ENCODE data around the gene TGFBR3L.

TGFBR3L gene
- long read RNA-seq, donor 1, partial matches to known transcripts = 0 of 1 reads
- long read RNA-seq, donor 1, other reads (novel, unspliced or antisense) = 0 of 1 reads
- long read RNA-seq, donor 2, partial matches to known transcripts = 0 of 1 reads
- long read RNA-seq, donor 2, other reads (novel, unspliced or antisense) = 0 of 1 reads
- long read RNA-seq, donor 3, partial matches to known transcripts = 0 of 1 reads
- long read RNA-seq, donor 3, other reads (novel, unspliced or antisense) = 0 of 1 reads
- long read RNA-seq, donor 4 = 0 reads
- long read RNA-seq, donor 5, partial matches to known transcripts = 0 of 6 reads
- long read RNA-seq, donor 5, other reads (novel, unspliced or antisense) = 5 of 6 reads
- long read RNA-seq, donor 6, partial matches to known transcripts = 0 of 2 reads
- long read RNA-seq, donor 6, other reads (novel, unspliced or antisense) = 0 of 2 reads
- long read RNA-seq, donor 7 = 0 reads
- long read RNA-seq, donor 8 = 0 reads

DNA sequence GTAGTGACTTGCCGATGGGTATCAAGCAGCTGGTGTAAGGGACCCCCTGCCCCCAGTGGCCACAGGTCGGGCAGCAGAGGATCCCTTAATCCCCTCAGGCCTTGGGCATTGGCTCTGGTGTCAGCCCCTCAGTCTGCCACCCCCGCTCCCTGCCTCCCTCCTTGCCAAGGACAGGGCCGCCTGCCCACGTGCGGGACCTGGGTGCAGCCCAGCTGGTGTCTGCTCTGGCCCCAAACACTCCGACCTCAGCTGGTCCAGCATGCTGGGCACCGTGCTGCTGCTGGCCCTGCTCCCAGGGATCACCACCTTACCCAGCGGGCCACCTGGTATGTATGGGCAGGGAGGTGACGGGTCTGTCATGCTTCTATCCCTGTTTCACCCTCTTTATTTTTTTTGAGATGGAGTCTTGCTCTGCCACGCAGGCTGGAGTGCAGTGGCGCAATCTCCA is at the start of gene TGFBR3L:
TSS of gene TGFBR3L (plus strand) at position 233 of the 448 bp plus-strand sequence.
- no peak for DNase-seq

DNA sequence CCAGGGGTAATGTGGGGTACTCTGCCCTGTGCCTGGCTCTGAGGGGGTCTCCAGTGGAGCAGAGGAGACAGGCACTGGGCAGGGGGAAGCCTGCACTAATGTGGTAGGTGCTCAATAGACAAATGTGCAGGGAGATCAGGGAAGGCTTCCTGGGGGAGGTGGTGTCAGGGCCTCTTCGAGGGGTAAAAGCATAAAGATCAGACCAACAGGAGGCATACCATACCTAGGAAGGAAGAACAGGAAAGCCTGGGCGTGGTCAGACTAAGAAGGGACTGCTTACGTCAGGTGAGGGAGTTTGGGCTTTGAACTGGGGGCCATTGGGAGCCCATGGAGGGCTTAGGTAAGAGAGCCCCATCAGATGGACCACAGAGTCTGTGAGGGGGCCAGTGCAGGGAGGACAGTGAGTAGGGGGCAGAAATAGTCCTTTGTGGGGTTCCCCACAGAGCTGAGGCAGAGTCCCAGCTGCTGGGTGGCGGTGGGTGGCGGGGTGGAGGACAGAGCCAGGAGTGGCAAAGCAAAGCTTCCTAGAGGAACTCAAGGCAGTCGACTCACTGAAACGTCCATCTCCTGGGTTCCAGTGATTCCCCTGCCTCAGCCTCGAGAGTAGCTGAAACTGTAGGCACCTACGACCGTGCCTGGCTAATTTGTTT is 49.2 kb upstream of the TGFBR3L start:
- DNase-seq = no peak

DNA sequence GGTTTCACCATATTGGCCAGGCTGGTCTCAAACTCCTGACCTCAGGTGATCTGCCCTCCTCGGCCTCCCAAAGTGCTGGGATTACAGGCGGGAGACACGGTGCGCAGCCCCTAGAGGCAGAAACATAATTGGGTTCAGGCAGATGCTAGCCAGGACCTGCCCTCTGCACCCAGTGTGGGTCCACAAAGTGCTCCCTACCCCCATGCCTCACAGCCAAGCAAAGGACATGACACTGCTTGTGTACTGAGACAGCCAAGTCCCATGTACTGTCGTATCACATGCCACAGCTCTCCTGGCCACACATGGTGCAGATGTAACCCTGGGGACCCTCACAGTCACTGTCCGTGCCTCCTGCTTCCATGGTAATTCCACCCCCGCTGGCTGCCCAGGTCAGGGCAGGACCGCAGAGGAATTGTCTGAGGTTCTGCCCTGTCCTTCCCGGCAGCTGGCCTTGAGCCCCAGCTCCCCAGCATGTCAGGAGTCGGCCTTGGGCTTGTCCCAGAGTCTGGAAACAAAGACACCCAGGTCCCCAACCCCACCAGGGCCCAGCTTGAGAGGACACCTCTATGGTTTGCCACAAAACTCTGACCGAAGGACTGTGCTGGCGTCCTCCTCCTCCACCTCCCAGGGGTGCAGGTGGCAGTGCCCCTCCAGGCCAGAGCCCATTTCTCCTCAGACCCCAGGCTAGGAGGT is 48.1 kb upstream of the TGFBR3L start:
- DNase-seq = no peak

DNA sequence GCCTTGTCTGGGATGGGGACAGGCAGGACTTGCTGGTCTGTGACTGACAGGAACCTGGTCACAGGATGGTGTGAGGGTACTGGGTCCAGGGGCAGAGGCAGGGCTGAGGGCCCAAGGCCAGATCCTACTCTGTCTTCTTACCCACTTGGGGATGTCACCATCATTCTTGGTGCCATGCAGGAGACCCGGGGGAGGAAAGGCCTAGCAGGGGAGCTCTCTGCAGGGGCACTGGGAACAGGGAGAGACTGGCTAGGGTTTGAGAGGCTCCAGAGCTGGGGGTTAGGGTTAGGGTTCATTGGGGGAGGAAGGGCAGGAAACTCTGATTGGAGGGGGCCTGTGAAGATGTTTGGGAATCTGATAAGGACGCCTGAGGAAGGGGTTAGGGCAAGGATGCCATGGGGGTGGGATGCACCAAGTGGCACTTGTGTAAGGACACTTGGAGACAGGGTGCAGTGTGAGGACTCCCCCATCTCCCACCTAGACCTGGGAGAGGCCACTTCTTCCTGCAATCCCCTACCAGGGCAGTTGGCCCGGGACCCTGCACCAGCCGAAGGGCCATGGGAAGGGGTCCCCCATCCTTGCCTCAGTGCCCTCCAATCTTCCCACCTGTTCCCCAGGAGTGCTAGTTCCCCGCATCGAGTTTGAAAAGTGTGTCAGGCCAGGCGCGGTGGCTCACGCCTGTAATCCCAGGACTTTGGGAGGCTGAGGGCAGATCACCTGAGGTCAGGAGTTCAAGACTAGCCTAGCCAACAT is 47.4 kb upstream of the TGFBR3L start:
- DNase-seq = no peak

DNA sequence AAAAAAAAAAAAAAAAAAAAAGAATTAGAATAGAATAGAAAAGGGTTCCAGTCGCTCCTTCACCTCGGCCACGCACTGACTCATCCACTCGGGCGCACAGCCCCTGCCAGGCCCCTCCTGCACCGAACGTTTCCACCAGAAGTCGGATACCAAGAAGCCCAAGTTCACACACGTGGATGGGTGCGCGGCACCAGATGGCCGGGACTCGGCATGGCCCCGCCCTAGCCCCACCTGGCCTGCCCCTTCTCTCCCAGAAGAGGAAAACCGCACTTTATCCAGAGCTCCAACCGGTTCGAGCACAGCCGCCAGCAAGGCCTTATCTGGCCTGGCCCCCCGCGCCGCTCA is 46.3 kb upstream of the TGFBR3L start:
- no peak for DNase-seq

DNA sequence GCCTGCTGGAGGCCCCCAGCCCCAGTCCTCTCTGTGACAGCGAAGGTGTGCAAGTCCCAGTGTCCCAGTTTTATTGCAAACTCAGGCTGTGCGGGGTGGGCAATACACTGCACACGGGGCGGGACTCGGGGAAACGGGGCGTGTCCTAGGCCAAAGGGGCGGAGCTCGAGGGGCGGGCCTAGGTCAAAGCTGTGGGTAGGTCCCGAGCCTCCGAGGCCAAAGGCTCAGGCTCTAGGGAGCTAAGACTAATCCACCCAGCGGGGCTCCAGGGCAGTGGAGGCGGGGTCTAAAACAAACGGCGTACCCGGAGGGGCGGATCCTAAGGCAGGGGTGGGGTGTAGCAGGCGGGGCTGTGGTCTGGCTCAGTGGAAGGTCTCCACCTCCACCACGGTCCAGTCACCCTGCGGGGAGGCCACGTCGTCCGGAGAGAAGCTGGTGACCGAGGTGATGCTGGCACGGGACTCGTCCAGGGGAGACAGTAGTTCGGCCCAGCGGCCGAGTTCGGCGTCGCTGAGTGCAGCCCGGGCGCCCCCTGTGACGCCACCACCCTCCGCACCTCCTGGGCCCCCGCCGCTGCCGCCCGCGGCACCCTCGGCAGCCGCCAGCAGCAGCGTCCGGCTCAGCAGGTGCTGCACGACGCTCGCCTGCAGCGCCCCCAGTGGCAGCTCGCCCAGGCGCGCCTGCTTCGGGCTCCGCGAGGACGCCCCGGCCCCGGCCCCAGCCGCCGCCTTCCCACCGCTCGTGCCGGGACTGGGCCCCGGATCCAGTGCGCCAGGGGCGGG is 45.8 kb upstream of the TGFBR3L start:
- peak; percentile 90 for DNase-seq

DNA sequence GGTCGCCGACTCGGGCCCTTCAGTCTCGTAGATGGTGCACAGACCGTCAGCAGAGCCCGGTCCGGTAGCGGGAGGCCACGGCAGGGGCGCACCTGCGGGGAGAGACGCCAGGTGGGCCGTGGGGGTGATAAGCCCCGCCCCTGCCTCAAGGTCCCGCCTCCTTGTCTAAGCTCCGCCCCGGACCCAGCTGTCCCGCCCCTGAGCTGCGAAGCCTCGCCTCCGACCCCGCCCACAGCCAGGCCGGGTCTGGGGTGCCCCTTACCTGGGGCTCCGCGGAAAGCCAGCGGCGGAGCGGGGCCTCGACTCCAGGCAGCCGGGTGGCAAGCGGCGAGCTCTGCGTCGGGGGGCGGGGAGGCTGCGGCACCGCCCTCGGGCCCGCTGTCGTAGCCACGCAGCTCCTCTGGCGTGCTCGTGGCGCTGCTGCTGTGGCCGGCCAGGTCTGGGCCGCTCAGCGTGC is 45.1 kb upstream of the TGFBR3L start:
- DNase-seq = peak; percentile 84

DNA sequence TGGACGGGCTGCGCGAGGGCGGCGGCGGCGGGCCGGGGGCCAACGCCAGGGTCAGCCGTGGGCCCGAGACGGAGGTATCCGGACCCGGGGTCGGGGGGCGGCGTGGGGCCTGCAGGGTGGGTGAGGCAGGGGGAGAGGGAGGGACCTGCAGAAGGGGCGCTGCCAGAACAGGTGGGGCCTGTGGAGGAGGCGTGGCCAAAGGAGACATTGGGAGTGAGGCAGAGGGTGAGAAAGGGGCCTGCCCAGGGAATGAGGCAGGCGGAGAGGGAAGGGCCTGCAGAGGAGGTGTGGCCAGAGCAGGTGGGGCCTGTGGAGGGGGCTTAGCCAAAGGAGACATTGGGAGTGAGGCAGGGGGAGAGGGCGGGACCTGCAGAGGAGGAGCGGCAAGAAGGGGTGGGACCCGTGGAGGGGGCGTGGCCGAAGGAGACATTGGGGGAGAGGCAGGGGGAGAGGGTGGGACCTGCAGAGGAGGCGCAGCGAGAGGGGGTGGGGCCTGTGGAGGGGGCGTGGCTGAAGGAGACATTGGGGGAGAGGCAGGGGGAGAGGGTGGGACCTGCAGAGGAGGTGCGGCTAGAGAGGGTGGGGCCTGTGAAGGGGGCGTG is 44.6 kb upstream of the TGFBR3L start:
- no peak for DNase-seq

DNA sequence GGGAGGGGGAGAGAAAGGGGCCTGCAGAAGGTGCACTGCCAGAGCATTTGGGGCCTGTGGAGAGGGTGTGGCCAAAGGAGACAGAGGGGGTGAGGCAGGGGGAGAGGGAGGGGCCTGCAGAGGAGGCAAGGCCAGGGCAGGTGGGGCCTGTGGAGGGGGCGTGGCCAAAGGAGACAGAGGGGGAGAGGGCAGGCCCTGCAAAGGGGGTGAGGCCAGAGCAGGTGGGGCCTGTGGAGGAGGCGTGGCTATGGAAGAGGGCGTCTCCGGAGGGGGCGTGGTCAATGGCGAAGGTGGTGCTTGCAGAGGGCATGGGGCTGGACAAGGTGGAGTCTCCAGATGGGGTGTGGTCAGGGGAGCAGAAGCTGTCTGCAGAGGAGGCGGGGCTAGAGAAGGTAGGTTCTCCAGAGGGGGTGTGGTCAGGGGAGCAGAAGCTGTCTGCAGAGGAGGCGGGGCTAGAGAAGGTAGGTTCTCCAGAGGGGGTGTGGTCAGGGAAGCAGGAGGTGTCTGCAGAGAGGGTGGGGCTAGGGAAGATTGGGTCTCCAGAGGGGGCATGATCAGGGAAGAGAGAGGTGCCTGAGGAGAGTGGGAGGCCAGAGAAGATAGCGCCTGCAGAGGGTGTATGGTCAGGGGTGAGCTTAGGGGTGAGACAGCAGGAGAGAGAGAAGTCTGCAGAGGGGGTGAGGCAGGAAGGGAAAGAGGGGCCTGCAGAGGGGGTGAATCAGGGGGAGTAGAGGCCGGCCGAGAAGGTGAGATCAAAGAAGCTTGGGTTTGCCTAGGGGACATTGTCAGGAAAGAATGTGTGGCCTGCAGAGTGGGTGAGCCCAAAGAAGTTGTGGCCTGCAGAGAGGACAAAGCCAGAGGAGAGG is 43.8 kb upstream of the TGFBR3L start:
- no peak for DNase-seq

DNA sequence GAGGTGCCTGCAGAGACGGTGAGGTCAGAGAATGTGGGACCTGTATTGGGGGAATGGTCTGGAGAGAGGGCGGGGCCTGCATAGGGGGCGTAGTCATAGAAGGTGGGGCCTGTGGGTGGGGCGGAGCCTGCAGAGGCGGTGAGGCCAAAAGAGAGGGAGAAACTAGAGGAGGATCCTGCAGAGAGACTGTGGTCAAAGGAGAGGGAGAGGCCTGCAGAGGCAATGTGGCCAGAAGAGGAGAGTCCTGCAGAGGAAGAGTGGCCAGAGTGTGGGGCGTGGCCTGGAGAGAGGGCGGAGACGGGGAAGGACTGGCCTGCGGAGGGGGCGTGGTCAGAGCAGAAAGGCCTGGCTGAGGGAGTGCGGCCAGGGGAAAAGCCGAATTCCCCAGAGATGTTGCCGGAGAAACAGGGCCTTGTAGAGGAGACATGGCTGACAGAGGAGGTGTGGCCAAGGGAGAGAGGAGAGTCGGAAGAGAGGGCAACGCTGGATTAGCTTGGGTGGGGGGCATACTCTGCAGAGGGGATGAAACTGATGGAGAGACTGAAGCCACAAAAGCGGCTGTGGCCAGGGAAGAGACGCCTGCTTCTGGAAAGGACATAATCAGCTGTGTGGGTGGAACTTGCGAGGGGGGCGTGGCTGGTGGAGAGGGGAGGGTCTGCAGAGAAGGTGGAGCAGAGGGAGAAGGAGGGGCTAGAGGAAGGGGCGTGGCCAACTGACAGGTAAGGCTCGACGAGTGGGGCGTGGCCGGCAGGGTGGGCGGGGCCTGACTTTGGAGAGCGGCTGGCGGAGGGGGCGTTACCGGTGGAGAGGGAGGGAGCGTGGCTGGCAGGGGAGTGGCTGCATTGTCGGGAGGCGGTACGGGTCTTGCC is 43.0 kb upstream of the TGFBR3L start:
- peak; percentile 82 for DNase-seq

DNA sequence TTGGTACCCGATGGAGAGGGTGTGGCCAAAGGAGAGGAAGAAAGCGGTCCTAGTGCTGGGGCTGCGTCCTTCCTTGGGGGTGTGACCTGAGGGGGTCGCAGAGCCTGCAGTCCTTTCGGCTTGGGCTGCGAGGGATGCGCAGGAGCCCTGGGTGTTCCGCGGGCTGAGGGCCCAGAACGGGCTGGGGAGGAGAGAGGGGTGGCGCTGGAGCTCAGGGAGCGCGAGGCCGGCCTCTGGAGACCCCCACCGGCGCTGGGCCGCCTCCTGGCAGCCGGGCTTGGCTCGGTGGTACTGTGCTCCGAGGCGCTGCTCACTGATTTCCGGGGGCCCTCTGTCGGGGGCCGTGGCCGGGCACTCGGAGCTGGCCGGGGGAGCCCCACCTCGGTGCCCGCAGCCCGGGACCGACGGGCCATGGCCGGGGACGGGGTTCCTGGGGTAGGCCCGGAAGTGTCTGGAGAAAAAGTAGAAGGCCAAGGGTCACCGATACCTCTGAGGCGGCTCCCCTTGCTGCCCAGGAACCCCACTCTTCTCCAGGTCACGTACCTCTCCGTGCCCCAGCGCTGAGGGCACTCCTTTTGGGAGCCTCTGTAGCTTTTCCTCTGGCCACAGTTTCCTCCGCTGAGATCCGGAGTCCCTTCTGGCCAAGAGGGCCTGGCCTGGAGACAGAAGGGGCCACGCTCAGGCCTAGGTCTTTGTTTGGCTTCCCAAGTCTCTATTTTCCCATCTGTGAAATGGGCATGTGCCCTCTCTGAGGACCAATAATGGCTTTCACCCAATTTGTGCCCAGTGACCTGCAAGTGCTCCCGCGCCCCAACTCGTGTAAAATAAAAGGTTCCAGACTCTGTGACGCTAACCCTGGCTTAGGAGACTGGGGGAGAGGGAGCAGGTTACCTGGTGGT is 42.1 kb upstream of the TGFBR3L start:
- DNase-seq = no peak

DNA sequence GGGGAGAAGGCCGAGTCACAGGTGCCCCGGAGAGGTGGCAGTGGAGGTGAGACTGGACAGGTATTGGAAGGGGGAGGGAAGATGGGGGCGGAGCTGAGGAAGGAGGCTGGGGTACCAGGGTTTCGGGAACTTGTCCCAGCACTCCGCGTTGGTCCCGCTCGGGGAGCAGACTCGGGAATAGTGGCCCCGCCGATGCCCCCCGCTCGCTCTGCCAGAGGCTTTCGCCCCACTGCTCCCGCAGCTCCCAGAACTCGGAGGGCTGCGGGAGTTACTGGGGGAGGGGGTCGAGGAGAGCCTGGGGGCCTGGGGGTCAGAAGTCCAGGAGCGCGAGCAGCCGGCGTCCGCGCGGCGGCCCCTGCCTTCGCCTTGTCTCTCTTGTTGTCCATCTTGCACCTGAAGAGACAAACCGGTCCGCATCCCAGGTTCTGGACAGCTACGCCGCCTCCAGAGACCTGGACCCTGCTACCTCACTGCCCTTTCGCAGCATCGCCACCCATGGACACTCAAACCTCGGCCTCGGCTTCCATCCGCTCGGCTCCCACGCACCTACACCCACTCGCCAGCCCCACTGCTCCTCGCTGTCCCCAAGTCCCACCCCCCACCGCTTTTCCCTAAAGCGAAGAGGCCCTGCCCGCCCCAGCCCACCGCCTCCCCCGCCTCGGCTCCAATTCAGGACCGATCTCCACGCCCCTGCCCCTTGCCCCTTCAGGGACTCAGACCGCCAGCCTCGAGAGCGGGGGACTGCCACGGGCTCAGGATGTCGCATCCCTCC is 41.1 kb upstream of the TGFBR3L start:
- DNase-seq = no peak

DNA sequence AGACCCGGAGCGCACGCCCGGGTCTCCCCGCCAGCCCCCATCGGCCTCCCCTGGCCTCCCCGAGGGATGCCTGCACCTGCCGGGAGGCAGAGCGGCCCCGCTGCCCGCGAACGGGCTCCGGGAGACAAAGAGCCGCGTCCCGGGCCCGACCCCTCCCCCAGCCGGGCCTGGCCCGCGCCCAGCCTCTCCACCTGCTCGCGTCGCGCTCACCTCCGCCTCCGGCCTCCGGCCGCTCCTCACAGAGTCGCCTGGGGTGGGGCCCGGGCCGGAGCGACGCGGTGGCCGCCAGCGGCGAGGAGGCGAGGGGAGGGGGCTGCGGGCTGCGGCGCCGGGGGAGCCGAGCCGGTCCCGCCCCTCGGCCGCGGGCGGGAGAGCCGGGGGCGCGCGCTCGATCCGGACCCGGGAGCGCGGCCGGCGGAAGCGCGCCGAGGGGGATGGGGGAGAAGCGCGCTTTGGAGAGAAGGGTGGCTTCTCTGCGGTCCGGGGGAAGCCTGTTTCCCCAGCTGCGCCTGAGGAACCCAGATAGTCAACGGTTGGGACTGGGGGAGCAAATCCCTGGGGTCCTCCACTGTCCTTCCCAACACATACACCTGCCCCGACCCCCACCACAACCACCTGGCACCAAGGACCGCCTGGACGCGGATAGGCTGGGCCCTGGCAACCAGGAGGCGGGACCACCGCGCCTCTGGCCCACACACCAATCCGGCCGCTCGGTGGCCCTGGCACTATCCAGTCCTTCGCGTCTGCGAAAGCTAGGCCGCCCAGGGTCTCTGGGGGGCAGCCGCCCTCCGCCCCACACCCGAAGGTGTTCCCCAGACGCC is 40.3 kb upstream of the TGFBR3L start, which contains the start of gene PRR36:
TSS of gene PRR36 (minus strand) at position 315 of the 821 bp plus-strand sequence. CDS start 701 bp downstream, outside the sequence.
- peak; percentile 89 for DNase-seq

DNA sequence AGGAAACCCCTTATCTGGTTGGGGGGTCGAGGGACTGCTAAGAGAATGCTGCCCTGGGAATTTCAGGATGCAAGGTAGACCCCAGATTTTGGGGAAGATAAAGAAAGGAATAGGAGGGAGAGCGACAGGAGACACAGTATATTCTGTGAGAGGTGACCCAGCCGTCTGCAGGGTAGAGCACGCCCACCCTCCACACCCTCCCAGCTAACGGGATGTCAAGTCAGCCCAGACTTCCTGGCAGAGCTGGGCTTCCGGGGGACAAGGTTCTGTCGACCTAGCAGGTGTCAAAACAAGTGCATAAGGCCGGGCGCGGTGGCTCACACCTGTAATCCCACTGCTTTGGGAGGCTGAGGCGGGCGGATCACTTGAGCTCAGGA is 39.7 kb upstream of the TGFBR3L start:
- no peak for DNase-seq

DNA sequence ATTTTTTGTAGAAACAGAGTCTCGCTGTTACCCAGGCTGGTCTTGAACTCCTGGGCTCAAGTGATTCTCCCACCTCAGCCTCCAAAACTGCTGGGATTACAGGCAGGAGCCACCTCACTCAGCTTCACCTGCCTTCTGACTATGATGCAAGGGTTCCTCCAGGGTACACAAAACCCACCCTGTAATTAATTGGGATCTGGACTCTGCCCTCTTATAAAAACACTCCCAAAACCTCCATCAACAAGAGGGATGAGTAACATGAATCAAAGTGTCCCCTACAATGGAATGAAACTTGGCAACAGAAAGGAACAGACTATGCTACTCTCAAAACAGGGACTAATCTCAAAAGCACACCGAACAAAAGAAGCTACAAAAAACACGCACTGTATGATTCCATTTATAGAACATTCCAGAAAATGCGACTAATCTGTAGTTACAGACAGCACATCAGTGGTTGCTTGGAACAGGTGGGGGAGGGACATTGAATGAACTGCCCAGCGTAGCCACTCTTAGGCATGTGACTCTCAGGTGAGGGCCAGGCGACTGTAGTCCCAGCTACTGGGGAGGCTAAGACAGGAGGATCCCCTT is 37.3 kb upstream of the TGFBR3L start:
- no peak for DNase-seq

Data from right kidney (tissue), 9 donors.